Esophagus squamous epithelium (tissue), 4 donors: ENCODE data around the gene PTPRJ.

Experiments used
- POLR2A ChIP-seq, 4 donors: fragments of 450-650 bp; IDR thresholded peaks; one replicate each; pipeline ENCODE4 v1.6.1; 2017; ENCODE audit warnings: antibody characterized with exemption in 4 of 4, mild to moderate bottlenecking in 4 of 4, moderate library complexity in 3 of 4
- TF ChIP-seq, protein P1 (sequence below), 6 experiments: fragments of 450-650 bp in 4 of 6; fragments of 200-600 bp in 2 of 6; sonication (generic) in 2 of 6; IDR thresholded peaks; one replicate each; pipeline ENCODE4 v1.5.1; 2016 to 2019; ENCODE audit warnings: antibody characterized with exemption in 6 of 6, mild to moderate bottlenecking in 4 of 6, moderate library complexity in 4 of 6

DNA sequence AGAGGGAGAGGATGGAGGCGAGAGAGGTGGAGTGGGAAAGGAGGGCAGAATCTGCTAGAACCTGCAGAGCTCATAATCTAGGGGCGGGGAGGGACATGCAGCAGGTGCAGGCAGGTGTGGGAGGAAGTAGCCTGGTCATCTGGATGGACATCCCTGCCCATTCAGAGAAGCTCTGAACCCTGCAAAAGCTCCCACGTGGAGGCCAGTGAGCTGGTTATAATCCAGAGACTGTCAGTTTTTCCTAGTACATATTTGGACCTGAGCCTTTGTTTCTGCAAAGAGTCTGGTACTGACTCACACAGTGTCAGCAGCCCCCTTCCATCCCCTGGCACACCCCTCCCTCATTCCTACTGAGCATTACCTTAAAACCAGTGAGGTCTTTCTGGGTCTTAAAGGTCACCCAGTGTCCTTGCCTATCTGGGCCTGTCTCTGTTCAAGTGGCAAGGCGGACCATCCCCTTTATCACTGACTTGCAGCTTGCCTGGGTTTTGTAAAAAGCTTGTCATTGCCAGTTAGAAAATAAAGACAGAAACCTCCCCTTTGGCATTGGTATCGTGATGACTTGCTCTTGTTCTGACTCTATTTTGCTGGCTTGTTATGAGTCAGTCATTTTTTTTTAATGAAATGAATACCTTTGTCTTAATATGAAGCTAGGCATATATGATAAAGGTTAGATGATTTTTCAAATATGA is 26.1 kb downstream of the PTPRJ start:
- TF ChIP-seq POLR2A (IDR thresholded peaks at IDR 0.05) = no peak
- TF ChIP-seq, protein P1, sequence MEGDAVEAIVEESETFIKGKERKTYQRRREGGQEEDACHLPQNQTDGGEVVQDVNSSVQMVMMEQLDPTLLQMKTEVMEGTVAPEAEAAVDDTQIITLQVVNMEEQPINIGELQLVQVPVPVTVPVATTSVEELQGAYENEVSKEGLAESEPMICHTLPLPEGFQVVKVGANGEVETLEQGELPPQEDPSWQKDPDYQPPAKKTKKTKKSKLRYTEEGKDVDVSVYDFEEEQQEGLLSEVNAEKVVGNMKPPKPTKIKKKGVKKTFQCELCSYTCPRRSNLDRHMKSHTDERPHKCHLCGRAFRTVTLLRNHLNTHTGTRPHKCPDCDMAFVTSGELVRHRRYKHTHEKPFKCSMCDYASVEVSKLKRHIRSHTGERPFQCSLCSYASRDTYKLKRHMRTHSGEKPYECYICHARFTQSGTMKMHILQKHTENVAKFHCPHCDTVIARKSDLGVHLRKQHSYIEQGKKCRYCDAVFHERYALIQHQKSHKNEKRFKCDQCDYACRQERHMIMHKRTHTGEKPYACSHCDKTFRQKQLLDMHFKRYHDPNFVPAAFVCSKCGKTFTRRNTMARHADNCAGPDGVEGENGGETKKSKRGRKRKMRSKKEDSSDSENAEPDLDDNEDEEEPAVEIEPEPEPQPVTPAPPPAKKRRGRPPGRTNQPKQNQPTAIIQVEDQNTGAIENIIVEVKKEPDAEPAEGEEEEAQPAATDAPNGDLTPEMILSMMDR (IDR thresholded peaks at IDR 0.05) = no peak
